HEK293 (cell line): ENCODE measurements around the gene DIS3L.

Experiments used
- GLIS2 ChIP-seq: fragments of 450-650 bp; formaldehyde crosslinking; IDR thresholded peaks from 2 replicates; pipeline ENCODE4 v1.5.1; 2016; ENCODE audit warnings: missing biosample characterization, missing genetic modification characterization
- HIC1 ChIP-seq: fragments of 450-650 bp; formaldehyde crosslinking; IDR thresholded peaks from 2 replicates; pipeline ENCODE4 v1.5.1; 2016; ENCODE audit warnings: missing biosample characterization, missing genetic modification characterization
- HOXA7 ChIP-seq: sonication (generic); formaldehyde crosslinking; IDR thresholded peaks from 2 replicates; pipeline ENCODE4 v1.8.1; 2022; ENCODE audit warnings: missing genetic modification reagents, borderline replicate concordance
- KLF8 ChIP-seq: fragments of 450-650 bp; formaldehyde crosslinking; IDR thresholded peaks from 2 replicates; pipeline ENCODE4 v1.5.1; 2016; ENCODE audit warnings: missing biosample characterization, missing genetic modification characterization
- RBAK ChIP-seq: fragments of 450-650 bp; formaldehyde crosslinking; IDR thresholded peaks from 2 replicates; pipeline ENCODE4 v1.5.1; 2016; ENCODE audit warnings: missing biosample characterization, missing genetic modification characterization
- SALL2 ChIP-seq: fragments of 450-650 bp; formaldehyde crosslinking; IDR thresholded peaks from 2 replicates; pipeline ENCODE4 v1.5.0; 2017; ENCODE audit warnings: missing biosample characterization, mild to moderate bottlenecking, missing genetic modification characterization, borderline replicate concordance
- SP7 ChIP-seq: fragments of 450-650 bp; formaldehyde crosslinking; IDR thresholded peaks from 2 replicates; pipeline ENCODE4 v1.5.1; 2016; ENCODE audit warnings: missing biosample characterization, missing genetic modification characterization
- WT1 ChIP-seq: fragments of 450-650 bp; formaldehyde crosslinking; IDR thresholded peaks from 2 replicates; pipeline ENCODE4 v1.5.1; 2016; ENCODE audit warnings: missing biosample characterization, missing genetic modification characterization
- ZBTB8A ChIP-seq: fragments of 450-650 bp; formaldehyde crosslinking; IDR thresholded peaks from 2 replicates; pipeline ENCODE4 v1.5.1; 2016; ENCODE audit warnings: missing biosample characterization, missing genetic modification characterization
- ZFP41 ChIP-seq: fragments of 450-650 bp; formaldehyde crosslinking; IDR thresholded peaks from 2 replicates; pipeline ENCODE4 v1.5.1; 2016; ENCODE audit warnings: missing biosample characterization, missing genetic modification characterization, borderline replicate concordance
- ZNF112 ChIP-seq: fragments of 450-650 bp; formaldehyde crosslinking; IDR thresholded peaks from 2 replicates; pipeline ENCODE4 v1.5.0; 2017; ENCODE audit warnings: missing biosample characterization, missing genetic modification characterization
- ZNF121 ChIP-seq: fragments of 450-650 bp; formaldehyde crosslinking; IDR thresholded peaks from 2 replicates; pipeline ENCODE4 v1.5.1; 2016; ENCODE audit warnings: missing biosample characterization, missing genetic modification characterization
- ZNF132 ChIP-seq: fragments of 450-650 bp; formaldehyde crosslinking; IDR thresholded peaks from 2 replicates; pipeline ENCODE4 v1.5.1; 2017; ENCODE audit warnings: missing biosample characterization, missing genetic modification characterization, borderline replicate concordance
- ZNF2 ChIP-seq: fragments of 450-650 bp; formaldehyde crosslinking; IDR thresholded peaks from 2 replicates; pipeline ENCODE4 v1.5.1; 2016; ENCODE audit warnings: missing biosample characterization, missing genetic modification characterization
- ZNF221 ChIP-seq: fragments of 450-650 bp; formaldehyde crosslinking; IDR thresholded peaks from 2 replicates; pipeline ENCODE4 v1.5.1; 2017; ENCODE audit warnings: missing biosample characterization, missing genetic modification characterization, borderline replicate concordance
- ZNF223 ChIP-seq: fragments of 450-650 bp; formaldehyde crosslinking; IDR thresholded peaks from 2 replicates; pipeline ENCODE4 v1.5.1; 2016; ENCODE audit warnings: missing biosample characterization, missing genetic modification characterization
- ZNF324 ChIP-seq: fragments of 450-650 bp; formaldehyde crosslinking; IDR thresholded peaks from 2 replicates; pipeline ENCODE4 v1.5.1; 2016; ENCODE audit warnings: missing biosample characterization, missing genetic modification characterization
- ZNF341 ChIP-seq: fragments of 450-650 bp; formaldehyde crosslinking; IDR thresholded peaks from 2 replicates; pipeline ENCODE4; 2016; ENCODE audit warnings: low read depth, missing biosample characterization, missing genetic modification characterization
- ZNF560 ChIP-seq: fragments of 450-650 bp; formaldehyde crosslinking; IDR thresholded peaks from 2 replicates; pipeline ENCODE4 v1.5.1; 2017; ENCODE audit warnings: missing biosample characterization, missing genetic modification characterization, borderline replicate concordance
- ZNF571 ChIP-seq: fragments of 450-650 bp; formaldehyde crosslinking; IDR thresholded peaks from 2 replicates; pipeline ENCODE4 v1.5.0; 2017; ENCODE audit warnings: missing biosample characterization, missing genetic modification characterization
- ZNF596 ChIP-seq: fragments of 450-650 bp; IDR thresholded peaks from 2 replicates; pipeline ENCODE4 v1.5.0; 2018; ENCODE audit warnings: missing biosample characterization, mild to moderate bottlenecking, missing genetic modification characterization, moderate library complexity
- ZNF629 ChIP-seq: fragments of 450-650 bp; formaldehyde crosslinking; IDR thresholded peaks from 2 replicates; pipeline ENCODE4 v1.5.1; 2017; ENCODE audit warnings: missing biosample characterization, missing genetic modification characterization
- ZNF785 ChIP-seq: fragments of 450-650 bp; formaldehyde crosslinking; IDR thresholded peaks from 2 replicates; pipeline ENCODE4 v1.5.1; 2016; ENCODE audit warnings: missing biosample characterization, missing genetic modification characterization
- ZNF843 ChIP-seq: fragments of 450-650 bp; formaldehyde crosslinking; IDR thresholded peaks from 2 replicates; pipeline ENCODE4 v1.5.1; 2016; ENCODE audit warnings: missing biosample characterization, missing genetic modification characterization
- ZSCAN23 ChIP-seq: fragments of 450-650 bp; formaldehyde crosslinking; IDR thresholded peaks from 2 replicates; pipeline ENCODE4 v1.5.1; 2016; ENCODE audit warnings: missing biosample characterization, missing genetic modification characterization
- TF ChIP-seq, protein P1 (sequence below): fragments of 450-650 bp; formaldehyde crosslinking; conservative IDR thresholded peaks from 2 replicates; pipeline ENCODE4 v1.5.1; 2016; ENCODE audit warnings: low read depth, missing biosample characterization, missing genetic modification characterization
- TF ChIP-seq, protein P2 (sequence below): fragments of 450-650 bp; formaldehyde crosslinking; IDR thresholded peaks from 2 replicates; pipeline ENCODE4 v1.5.1; 2017; ENCODE audit warnings: missing biosample characterization, missing genetic modification characterization
- TF ChIP-seq, protein P3 (sequence below): fragments of 450-650 bp; formaldehyde crosslinking; IDR thresholded peaks from 2 replicates; pipeline ENCODE4 v1.5.1; 2016; ENCODE audit warnings: missing biosample characterization, missing genetic modification characterization, borderline replicate concordance

Gene DIS3L

DNA sequence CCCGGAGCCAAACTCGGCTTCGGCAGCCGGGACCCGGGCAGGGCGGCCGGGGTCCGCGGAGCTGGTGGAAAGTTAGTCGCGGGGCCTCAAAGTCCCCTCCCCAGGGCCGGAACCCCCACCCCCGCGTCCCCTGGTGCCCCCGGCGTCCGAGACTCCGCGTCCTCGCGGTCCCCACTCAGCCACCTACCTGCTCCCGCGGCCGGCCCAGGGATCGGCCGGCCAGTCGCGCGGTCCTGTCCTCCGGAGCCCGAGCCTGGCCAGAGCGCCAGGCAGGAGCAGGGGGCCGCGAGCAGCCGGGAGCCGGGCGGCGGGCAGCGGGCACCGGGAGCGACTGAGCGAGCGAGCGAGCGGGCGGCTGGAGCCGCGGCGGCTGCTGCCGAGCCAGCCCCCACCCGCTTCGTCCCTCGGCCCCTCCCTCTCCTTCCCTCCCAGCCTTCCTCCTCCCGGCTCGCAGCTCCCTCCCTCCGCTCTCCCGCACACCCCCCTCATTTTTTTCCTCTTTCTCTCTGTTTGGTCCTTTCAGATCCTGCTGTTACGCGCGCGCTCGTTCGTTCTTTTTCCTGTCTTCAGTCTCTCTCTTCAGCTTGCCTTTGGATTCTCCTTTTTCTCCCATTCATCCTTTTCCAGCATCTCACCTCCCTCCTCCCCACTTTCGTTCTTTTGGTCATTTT lies 39.8 kb upstream of the DIS3L start, which contains the start of gene MEGF11 (continued):
- TF ChIP-seq ZNF324 (tag by site-specific recombination) = peak; percentile 31; the same call in 1 of the 2 replicates
- 0 out of 2 replicates have a peak, but pooled peaks have one; percentile 14 for TF ChIP-seq ZSCAN23 (tag by site-specific recombination)
- no peak for TF ChIP-seq RBAK
- TF ChIP-seq SALL2 (tag by site-specific recombination) = no peak
- TF ChIP-seq ZNF843 (tag by site-specific recombination) = 0 out of 2 replicates have a peak, but pooled peaks have one; percentile 44
- no peak for TF ChIP-seq HOXA7 (CRISPR knock-in tag)
- no peak for TF ChIP-seq ZNF132 (tag by site-specific recombination)
- no peak for TF ChIP-seq ZNF785 (tag by site-specific recombination)
- TF ChIP-seq WT1 = peak; percentile 81
- TF ChIP-seq ZNF571 (tag by site-specific recombination) = no peak
- TF ChIP-seq, protein P1, sequence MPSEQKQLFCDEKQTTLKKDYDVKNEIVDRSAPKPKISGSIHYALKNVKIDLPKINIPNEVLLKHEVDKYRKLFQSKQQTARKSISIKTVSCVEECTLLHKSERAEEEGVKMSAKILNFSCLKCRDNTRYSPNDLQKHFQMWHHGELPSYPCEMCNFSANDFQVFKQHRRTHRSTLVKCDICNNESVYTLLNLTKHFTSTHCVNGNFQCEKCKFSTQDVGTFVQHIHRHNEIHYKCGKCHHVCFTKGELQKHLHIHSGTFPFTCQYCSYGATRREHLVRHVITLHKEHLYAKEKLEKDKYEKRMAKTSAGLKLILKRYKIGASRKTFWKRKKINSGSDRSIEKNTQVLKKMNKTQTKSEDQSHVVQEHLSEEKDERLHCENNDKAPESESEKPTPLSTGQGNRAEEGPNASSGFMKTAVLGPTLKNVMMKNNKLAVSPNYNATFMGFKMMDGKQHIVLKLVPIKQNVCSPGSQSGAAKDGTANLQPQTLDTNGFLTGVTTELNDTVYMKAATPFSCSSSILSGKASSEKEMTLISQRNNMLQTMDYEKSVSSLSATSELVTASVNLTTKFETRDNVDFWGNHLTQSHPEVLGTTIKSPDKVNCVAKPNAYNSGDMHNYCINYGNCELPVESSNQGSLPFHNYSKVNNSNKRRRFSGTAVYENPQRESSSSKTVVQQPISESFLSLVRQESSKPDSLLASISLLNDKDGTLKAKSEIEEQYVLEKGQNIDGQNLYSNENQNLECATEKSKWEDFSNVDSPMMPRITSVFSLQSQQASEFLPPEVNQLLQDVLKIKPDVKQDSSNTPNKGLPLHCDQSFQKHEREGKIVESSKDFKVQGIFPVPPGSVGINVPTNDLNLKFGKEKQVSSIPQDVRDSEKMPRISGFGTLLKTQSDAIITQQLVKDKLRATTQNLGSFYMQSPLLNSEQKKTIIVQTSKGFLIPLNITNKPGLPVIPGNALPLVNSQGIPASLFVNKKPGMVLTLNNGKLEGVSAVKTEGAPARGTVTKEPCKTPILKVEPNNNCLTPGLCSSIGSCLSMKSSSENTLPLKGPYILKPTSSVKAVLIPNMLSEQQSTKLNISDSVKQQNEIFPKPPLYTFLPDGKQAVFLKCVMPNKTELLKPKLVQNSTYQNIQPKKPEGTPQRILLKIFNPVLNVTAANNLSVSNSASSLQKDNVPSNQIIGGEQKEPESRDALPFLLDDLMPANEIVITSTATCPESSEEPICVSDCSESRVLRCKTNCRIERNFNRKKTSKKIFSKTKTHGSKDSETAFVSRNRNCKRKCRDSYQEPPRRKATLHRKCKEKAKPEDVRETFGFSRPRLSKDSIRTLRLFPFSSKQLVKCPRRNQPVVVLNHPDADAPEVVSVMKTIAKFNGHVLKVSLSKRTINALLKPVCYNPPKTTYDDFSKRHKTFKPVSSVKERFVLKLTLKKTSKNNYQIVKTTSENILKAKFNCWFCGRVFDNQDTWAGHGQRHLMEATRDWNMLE (tag by site-specific recombination) = no peak
- no peak; the same call in 1 of the 2 replicates for TF ChIP-seq SP7
- TF ChIP-seq ZFP41 (tag by site-specific recombination) = no peak
- peak; percentile 99 for TF ChIP-seq ZNF341
- TF ChIP-seq, protein P2, sequence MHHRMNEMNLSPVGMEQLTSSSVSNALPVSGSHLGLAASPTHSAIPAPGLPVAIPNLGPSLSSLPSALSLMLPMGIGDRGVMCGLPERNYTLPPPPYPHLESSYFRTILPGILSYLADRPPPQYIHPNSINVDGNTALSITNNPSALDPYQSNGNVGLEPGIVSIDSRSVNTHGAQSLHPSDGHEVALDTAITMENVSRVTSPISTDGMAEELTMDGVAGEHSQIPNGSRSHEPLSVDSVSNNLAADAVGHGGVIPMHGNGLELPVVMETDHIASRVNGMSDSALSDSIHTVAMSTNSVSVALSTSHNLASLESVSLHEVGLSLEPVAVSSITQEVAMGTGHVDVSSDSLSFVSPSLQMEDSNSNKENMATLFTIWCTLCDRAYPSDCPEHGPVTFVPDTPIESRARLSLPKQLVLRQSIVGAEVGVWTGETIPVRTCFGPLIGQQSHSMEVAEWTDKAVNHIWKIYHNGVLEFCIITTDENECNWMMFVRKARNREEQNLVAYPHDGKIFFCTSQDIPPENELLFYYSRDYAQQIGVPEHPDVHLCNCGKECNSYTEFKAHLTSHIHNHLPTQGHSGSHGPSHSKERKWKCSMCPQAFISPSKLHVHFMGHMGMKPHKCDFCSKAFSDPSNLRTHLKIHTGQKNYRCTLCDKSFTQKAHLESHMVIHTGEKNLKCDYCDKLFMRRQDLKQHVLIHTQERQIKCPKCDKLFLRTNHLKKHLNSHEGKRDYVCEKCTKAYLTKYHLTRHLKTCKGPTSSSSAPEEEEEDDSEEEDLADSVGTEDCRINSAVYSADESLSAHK = no peak
- TF ChIP-seq HIC1 (tag by site-specific recombination) = no peak
- TF ChIP-seq ZNF596 = peak; percentile 84
- TF ChIP-seq ZNF121 (tag by site-specific recombination) = no peak
- TF ChIP-seq, protein P3, sequence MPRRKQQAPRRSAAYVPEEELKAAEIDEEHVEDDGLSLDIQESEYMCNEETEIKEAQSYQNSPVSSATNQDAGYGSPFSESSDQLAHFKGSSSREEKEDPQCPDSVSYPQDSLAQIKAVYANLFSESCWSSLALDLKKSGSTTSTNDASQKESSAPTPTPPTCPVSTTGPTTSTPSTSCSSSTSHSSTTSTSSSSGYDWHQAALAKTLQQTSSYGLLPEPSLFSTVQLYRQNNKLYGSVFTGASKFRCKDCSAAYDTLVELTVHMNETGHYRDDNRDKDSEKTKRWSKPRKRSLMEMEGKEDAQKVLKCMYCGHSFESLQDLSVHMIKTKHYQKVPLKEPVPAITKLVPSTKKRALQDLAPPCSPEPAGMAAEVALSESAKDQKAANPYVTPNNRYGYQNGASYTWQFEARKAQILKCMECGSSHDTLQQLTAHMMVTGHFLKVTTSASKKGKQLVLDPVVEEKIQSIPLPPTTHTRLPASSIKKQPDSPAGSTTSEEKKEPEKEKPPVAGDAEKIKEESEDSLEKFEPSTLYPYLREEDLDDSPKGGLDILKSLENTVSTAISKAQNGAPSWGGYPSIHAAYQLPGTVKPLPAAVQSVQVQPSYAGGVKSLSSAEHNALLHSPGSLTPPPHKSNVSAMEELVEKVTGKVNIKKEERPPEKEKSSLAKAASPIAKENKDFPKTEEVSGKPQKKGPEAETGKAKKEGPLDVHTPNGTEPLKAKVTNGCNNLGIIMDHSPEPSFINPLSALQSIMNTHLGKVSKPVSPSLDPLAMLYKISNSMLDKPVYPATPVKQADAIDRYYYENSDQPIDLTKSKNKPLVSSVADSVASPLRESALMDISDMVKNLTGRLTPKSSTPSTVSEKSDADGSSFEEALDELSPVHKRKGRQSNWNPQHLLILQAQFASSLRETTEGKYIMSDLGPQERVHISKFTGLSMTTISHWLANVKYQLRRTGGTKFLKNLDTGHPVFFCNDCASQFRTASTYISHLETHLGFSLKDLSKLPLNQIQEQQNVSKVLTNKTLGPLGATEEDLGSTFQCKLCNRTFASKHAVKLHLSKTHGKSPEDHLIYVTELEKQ (tag by site-specific recombination) = no peak
- no peak for TF ChIP-seq ZNF223
- peak; percentile 68 for TF ChIP-seq KLF8 (tag by site-specific recombination)
- no peak for TF ChIP-seq ZNF221 (tag by site-specific recombination)
- peak; percentile 53 for TF ChIP-seq ZNF2 (tag by site-specific recombination)
- TF ChIP-seq GLIS2 (tag by site-specific recombination) = peak; percentile 5; the same call in 1 of the 2 replicates
- no peak for TF ChIP-seq ZNF112
- TF ChIP-seq ZBTB8A (tag by site-specific recombination) = no peak; the same call in none of the 2 replicates
- 0 out of 2 replicates have a peak, but pooled peaks have one; percentile 12 for TF ChIP-seq ZNF629
- no peak for TF ChIP-seq ZNF560
